Neural cell (in vitro differentiated cells): Measurements from ENCODE around the gene SHISA7. TPM values are rescaled to one million over a fixed set of nuclear protein-coding genes. Genes with fewer than 3 reads are reported as not detected.

Experiments
- H2AFZ ChIP-seq: fragments of 200-600, 300-800 bp; sonication (generic), shearing (Covaris generic); 2 replicates; pipeline ENCODE4 v1.6.0; 2014; ENCODE audit warnings: low read depth, mild to moderate bottlenecking, antibody characterized with exemption, low read length, moderate library complexity
- H3F3A ChIP-seq: fragments of 200-600 bp; shearing (Covaris generic); 2 replicates; pipeline ENCODE4 v1.6.1; 2016; ENCODE audit warnings: mild to moderate bottlenecking, moderate library complexity, mixed read lengths, antibody characterized with exemption, low read length; ENCODE audit not compliant: insufficient read depth, poor library complexity, severe bottlenecking
- H3K27ac ChIP-seq: fragments of 200-600, 300-800 bp; sonication (generic), shearing (Covaris generic); 2 replicates; pipeline ENCODE4 v1.5.1; 2014; ENCODE audit warnings: mild to moderate bottlenecking, low read length, moderate library complexity
- H3K27me3 ChIP-seq: fragments of 300-800, 200-600 bp; sonication (generic), shearing (Covaris generic); 2 replicates; pipeline ENCODE4 v1.6.0; 2014; ENCODE audit warnings: mild to moderate bottlenecking, low read depth, low read length, moderate library complexity; ENCODE audit not compliant: insufficient read depth
- H3K36me3 ChIP-seq: fragments of 300-800, 200-600 bp; sonication (generic), shearing (Covaris generic); 2 replicates; pipeline ENCODE4 v1.5.1; 2014; ENCODE audit warnings: mild to moderate bottlenecking, antibody characterized with exemption, low read length, moderate library complexity; ENCODE audit not compliant: insufficient read depth
- H3K4me2 ChIP-seq: fragments of 300-800, 200-600 bp; sonication (generic), shearing (Covaris generic); 2 replicates; pipeline ENCODE4 v1.6.0; 2014; ENCODE audit warnings: mild to moderate bottlenecking, low read length
- H3K4me3 ChIP-seq: fragments of 300-800, 200-600 bp; sonication (generic), shearing (Covaris generic); 2 replicates; pipeline ENCODE4 v1.5.1; 2014; ENCODE audit warnings: mild to moderate bottlenecking, low read length, moderate library complexity
- H3K79me2 ChIP-seq: fragments of 200-600 bp; shearing (Covaris generic); replicated peaks from 2 replicates; pipeline ENCODE4 v1.6.0; 2014; ENCODE audit warnings: mild to moderate bottlenecking, low read length, moderate library complexity; ENCODE audit not compliant: insufficient read depth
- H3K9ac ChIP-seq: fragments of 300-800, 200-600 bp; sonication (generic), shearing (Covaris generic); 2 replicates; pipeline ENCODE4 v1.6.1; 2016; ENCODE audit warnings: mild to moderate bottlenecking, low read length, mixed read lengths
- H3K9me2 ChIP-seq: fragments of 200-600 bp; shearing (Covaris generic); 2 replicates; pipeline ENCODE4 v1.6.1; 2016; ENCODE audit warnings: mild to moderate bottlenecking, low read length, mixed read lengths; ENCODE audit not compliant: insufficient read depth
- H3K9me3 ChIP-seq: fragments of 200-600, 300-800 bp; sonication (generic), shearing (Covaris generic); 2 replicates; pipeline ENCODE4 v1.6.1; 2016; ENCODE audit warnings: mild to moderate bottlenecking, mixed run types, low read length, moderate library complexity, mixed read lengths
- H4K20me1 ChIP-seq: fragments of 200-600 bp; shearing (Covaris generic); 2 replicates; pipeline ENCODE4 v1.6.1; 2016; ENCODE audit warnings: mild to moderate bottlenecking, mixed run types; ENCODE audit not compliant: insufficient read depth
- EP300 ChIP-seq: fragments of 450-650 bp; conservative IDR thresholded peaks from 2 replicates; pipeline ENCODE4 v1.6.1; 2014; ENCODE audit warnings: antibody characterized with exemption, mild to moderate bottlenecking, moderate library complexity; ENCODE audit not compliant: poor library complexity, severe bottlenecking
- EZH2 ChIP-seq: fragments of 200-600, 300-800 bp; shearing (Covaris generic), sonication (generic); IDR thresholded peaks from 2 replicates; pipeline ENCODE4 v1.6.1; 2014; ENCODE audit warnings: antibody characterized with exemption, low read length, borderline replicate concordance, mild to moderate bottlenecking; ENCODE audit not compliant: insufficient read depth, poor library complexity, severe bottlenecking
- MXI1 ChIP-seq: fragments of 450-650 bp; conservative IDR thresholded peaks from 2 replicates; pipeline ENCODE4 v1.6.1; 2014; ENCODE audit warnings: antibody characterized with exemption, mild to moderate bottlenecking; ENCODE audit not compliant: poor library complexity, severe bottlenecking
- POLR2AphosphoS5 ChIP-seq: IDR thresholded peaks from 2 replicates; pipeline ENCODE4 v1.6.1; 2012
- RAD21 ChIP-seq: fragments of 450-650 bp; conservative IDR thresholded peaks from 2 replicates; pipeline ENCODE4 v1.6.1; 2014; ENCODE audit warnings: antibody characterized with exemption, mild to moderate bottlenecking, moderate library complexity
- TAF1 ChIP-seq: IDR thresholded peaks from 2 replicates; pipeline ENCODE4 v1.6.1; 2012; ENCODE audit warnings: low read depth
- polyA plus RNA-seq: library from polyadenylated mRNA; depleted of rRNA; stranded (reverse); fragments of >200 nt; gene quantifications from 2 replicates; pipeline ENCODE4 v1.2.3, GENCODE V29; 2014
- TF ChIP-seq, protein P1 (sequence below): fragments of 450-650 bp; IDR thresholded peaks from 2 replicates; pipeline ENCODE4 v1.5.1; 2014; ENCODE audit warnings: antibody characterized with exemption, mild to moderate bottlenecking, moderate library complexity; ENCODE audit not compliant: poor library complexity, severe bottlenecking
- TF ChIP-seq, protein P2 (sequence below): IDR thresholded peaks from 2 replicates; pipeline ENCODE4 v1.6.1; 2012; ENCODE audit warnings: borderline replicate concordance

The SHISA7 gene
- polyA plus RNA-seq, 1 donor from 2014 or later = 4.5 TPM

DNA sequence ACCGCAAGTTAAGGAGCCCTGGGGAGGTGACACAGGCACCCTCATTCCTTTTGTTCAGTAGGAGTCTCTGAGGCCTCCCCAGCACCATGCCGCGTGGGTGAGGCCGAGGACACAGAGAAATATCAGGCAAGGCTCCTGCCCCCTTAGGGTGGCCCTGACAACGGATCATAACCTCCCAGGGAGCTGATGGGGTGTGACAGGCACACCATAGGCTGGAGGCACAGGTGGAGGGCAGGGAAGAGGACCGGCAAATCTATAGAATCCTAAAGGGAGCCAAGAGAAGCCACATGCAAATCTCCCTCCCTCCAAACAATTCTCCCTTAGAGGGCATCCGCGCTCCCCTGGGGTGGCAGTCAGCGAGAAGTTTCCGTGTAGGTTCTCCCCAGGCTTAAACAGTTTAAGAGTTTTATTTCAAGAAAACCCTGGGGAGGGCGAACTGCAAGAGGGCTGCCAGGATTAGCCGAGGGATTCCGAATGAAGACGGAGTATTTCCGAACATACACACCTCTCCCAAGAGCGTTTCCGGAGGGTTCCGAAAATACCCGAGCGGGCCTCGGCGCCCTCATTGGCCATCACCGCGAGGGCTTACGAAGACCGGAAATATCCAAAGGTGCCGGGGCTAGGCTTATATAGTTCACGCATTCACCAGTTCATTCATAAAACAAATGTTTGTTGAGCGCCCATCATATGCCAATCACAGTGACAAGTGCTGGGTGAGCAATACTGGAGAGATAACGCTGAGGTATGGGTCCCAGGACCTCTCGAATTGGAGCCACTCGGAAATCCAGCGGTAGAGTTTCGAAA lies 58.0 kb downstream of the SHISA7 start:
- Histone ChIP-seq H3K79me2 (peaks cover 22% of the 10 kb centered on the region), H3K4me2 (peak overlapping the region; percentile 42), H4K20me1 (peaks cover 21% of the 10 kb centered on the region), H3K9me2 (no peaks in the 10 kb centered on the region), H3K36me3 (no peaks in the 10 kb centered on the region), H3K4me3 (peak overlapping the region; percentile 88), H3K9ac (peak overlapping the region; percentile 53), H2AFZ (peak overlapping the region; percentile 16), H3K27me3 (peaks cover 3% of the 10 kb centered on the region), H3K27ac (peak overlapping the region; percentile 86), H3F3A (no peaks in the 10 kb centered on the region), H3K9me3 (no peaks in the 10 kb centered on the region)
- TF ChIP-seq, protein P1, sequence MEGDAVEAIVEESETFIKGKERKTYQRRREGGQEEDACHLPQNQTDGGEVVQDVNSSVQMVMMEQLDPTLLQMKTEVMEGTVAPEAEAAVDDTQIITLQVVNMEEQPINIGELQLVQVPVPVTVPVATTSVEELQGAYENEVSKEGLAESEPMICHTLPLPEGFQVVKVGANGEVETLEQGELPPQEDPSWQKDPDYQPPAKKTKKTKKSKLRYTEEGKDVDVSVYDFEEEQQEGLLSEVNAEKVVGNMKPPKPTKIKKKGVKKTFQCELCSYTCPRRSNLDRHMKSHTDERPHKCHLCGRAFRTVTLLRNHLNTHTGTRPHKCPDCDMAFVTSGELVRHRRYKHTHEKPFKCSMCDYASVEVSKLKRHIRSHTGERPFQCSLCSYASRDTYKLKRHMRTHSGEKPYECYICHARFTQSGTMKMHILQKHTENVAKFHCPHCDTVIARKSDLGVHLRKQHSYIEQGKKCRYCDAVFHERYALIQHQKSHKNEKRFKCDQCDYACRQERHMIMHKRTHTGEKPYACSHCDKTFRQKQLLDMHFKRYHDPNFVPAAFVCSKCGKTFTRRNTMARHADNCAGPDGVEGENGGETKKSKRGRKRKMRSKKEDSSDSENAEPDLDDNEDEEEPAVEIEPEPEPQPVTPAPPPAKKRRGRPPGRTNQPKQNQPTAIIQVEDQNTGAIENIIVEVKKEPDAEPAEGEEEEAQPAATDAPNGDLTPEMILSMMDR = no peak
- TF ChIP-seq MXI1 (no peak), EZH2 (no peak), RAD21 (no peak), EP300 (no peak), POLR2AphosphoS5 (no peak), TAF1 (no peak)
- TF ChIP-seq, protein P2, sequence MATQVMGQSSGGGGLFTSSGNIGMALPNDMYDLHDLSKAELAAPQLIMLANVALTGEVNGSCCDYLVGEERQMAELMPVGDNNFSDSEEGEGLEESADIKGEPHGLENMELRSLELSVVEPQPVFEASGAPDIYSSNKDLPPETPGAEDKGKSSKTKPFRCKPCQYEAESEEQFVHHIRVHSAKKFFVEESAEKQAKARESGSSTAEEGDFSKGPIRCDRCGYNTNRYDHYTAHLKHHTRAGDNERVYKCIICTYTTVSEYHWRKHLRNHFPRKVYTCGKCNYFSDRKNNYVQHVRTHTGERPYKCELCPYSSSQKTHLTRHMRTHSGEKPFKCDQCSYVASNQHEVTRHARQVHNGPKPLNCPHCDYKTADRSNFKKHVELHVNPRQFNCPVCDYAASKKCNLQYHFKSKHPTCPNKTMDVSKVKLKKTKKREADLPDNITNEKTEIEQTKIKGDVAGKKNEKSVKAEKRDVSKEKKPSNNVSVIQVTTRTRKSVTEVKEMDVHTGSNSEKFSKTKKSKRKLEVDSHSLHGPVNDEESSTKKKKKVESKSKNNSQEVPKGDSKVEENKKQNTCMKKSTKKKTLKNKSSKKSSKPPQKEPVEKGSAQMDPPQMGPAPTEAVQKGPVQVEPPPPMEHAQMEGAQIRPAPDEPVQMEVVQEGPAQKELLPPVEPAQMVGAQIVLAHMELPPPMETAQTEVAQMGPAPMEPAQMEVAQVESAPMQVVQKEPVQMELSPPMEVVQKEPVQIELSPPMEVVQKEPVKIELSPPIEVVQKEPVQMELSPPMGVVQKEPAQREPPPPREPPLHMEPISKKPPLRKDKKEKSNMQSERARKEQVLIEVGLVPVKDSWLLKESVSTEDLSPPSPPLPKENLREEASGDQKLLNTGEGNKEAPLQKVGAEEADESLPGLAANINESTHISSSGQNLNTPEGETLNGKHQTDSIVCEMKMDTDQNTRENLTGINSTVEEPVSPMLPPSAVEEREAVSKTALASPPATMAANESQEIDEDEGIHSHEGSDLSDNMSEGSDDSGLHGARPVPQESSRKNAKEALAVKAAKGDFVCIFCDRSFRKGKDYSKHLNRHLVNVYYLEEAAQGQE = no peak

- Histone ChIP-seq H4K20me1 (peaks cover 21% of the 10 kb centered on the region), H3K9ac (peak within 1 kb of the TSS; percentile 53), H3K4me2 (peak within 1 kb of the TSS; percentile 42), H3K9me3 (no peaks in the 10 kb centered on the region), H3K27me3 (peaks cover 3% of the 10 kb centered on the region), H3K27ac (peak within 1 kb of the TSS; percentile 86), H3K36me3 (no peaks in the 10 kb centered on the region), H2AFZ (no peak within 1 kb of the TSS), H3K79me2 (peaks cover 22% of the 10 kb centered on the region), H3K4me3 (peak within 1 kb of the TSS; percentile 88), H3F3A (no peaks in the 10 kb centered on the region), H3K9me2 (no peaks in the 10 kb centered on the region)
- TF ChIP-seq EZH2 = no peak
- TF ChIP-seq, protein P1 = peak; percentile 4
Observed at GRCh38 chr19:55384131-55384919, 58.8 kb downstream of the SHISA7 start, which contains the start of gene TMEM238. TSS of gene TMEM238 (minus strand) at chr19:55384292. CDS start at chr19:55384259, 33 bp downstream.
